PFSK-1 (cell line): ENCODE measurements around the gene MDGA2.

Experiments
- POLR2AphosphoS5 ChIP-seq: IDR thresholded peaks from 2 replicates; pipeline ENCODE4 v1.6.1; 2012; ENCODE audit warnings: low read depth, mild to moderate bottlenecking, control low read depth, low read length, moderate library complexity
- REST ChIP-seq, 2 experiments: IDR thresholded peaks; 2 replicates each; pipeline versions ENCODE4 v1.6.1 to v1.8.0; 2011 to 2012; ENCODE audit warnings: low read depth in 2 of 2, low read length in 2 of 2, control low read depth in 1 of 2, inconsistent platforms in 1 of 2, mild to moderate bottlenecking in 1 of 2, moderate library complexity in 1 of 2; ENCODE audit not compliant: insufficient read depth in 1 of 2

GRCh38 chr14:47235619-47236018 lies 439.8 kb downstream of the MDGA2 start:
- TF ChIP-seq POLR2AphosphoS5, result no peak
- TF ChIP-seq REST (IDR thresholded peaks at IDR 0.05; ENCODE audit: insufficient read depth in 1 of 2, low read depth in 2 of 2, low read length in 2 of 2), result no peak
